ENCODE results near the gene BDKRB2.

BDKRB2 gene

DNA sequence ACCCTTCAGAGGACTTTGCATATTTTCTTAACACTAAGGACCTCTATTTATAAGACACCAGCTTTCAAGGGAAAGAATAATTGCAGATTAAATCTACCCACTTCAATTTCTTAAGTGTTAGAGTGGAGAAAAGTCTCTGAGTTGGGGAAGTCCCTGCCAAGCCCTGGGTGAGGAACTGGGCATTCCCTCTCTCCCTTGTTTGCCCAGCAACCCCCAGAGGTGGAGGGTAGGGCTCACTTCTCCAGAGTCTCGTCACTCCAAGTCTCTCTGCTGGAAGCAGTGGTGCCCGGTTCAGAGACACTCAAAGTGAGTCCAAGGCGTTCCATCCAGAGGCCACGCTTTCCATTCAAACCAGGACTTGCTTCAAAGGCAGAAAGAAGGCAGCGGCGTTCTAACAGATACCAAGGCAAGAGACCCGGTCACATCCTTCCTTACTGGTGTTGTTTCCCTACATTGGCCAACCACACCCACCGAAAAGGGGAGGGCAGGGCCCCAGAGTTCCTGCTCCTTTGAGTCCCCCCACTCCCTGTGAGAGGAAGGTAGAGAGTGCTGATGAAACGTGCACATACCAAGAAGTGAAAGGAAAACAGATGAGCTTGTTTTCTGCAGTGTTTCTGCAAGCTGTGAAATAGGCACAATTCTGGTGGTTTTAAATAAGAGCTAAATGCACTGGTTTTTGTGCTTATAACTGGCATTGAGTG lies 6.1 kb upstream of the BDKRB2 start:
- DNase-seq (ENCODE audit: low spot score) = no peak

DNA sequence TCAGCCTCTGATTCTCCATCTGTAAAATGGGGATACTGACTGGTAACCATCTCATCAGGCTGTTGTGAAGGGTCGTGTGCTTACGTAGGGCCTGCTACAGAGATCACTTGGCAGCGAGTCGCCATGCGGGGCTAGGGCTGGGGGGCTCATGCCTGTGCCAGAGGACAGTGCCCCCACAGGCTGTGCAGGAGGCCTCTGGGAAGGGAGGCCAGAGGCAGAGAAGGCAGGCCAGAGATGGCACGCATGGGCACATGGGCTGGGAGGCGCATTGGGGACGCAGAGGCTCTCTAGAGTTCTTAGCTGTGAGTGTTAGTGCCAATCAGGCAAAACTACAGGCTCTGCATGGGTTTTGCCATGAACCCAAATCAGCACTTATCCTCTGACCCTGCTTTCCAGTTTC lies 3.5 kb upstream of the BDKRB2 start:
- no peak for DNase-seq (ENCODE audit: low spot score)

DNA sequence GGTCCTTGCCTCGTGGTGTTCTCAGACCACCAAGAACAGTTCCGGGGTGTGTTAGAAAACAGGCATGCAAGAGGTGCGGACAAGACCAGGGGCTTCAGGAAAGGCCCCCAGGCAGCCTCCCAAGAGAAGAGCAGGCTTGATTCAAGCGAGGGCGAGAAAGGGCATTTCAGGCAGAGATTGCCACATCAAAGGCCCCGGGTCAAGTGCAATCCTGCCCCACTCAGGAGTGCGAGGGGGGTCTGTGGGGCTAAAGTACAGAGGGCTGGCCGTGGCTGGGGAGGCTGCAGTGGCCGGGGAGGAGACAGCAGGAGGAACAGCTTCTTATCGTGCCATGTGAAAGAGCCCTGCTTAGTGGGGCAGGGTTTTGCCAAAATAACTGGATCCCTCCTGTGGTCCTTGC lies 2.7 kb upstream of the BDKRB2 start:
- DNase-seq (ENCODE audit: low spot score) = no peak

- no peak for DNase-seq (ENCODE audit: low spot score)
Measured at GRCh38 chr14:96202441-96203094, 2.1 kb upstream of the BDKRB2 start.

DNA sequence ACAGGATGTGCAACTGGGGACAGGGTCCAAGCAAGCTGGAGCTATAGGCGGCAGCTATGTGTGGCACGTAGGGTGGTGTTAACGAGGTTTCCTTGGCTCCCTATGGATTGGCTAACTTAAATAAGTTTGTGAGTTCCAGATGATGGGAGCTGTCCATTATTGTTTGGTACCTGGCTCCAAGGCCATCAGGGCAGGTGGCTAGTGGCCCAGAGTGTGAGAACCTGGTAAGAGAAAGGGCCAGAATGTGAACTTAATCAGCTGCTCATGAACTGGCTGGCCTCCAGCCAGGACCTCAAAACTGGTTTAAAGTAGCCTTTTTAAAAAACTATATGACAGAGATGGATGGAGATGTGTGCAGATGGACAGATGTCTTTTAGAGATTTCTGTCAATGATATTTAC lies 1.5 kb upstream of the BDKRB2 start:
- DNase-seq (ENCODE audit: low spot score) = no peak

- DNase-seq (ENCODE audit: low spot score) = no peak
Measured at GRCh38 chr14:96203635-96204034, 1.0 kb upstream of the BDKRB2 start.

DNA sequence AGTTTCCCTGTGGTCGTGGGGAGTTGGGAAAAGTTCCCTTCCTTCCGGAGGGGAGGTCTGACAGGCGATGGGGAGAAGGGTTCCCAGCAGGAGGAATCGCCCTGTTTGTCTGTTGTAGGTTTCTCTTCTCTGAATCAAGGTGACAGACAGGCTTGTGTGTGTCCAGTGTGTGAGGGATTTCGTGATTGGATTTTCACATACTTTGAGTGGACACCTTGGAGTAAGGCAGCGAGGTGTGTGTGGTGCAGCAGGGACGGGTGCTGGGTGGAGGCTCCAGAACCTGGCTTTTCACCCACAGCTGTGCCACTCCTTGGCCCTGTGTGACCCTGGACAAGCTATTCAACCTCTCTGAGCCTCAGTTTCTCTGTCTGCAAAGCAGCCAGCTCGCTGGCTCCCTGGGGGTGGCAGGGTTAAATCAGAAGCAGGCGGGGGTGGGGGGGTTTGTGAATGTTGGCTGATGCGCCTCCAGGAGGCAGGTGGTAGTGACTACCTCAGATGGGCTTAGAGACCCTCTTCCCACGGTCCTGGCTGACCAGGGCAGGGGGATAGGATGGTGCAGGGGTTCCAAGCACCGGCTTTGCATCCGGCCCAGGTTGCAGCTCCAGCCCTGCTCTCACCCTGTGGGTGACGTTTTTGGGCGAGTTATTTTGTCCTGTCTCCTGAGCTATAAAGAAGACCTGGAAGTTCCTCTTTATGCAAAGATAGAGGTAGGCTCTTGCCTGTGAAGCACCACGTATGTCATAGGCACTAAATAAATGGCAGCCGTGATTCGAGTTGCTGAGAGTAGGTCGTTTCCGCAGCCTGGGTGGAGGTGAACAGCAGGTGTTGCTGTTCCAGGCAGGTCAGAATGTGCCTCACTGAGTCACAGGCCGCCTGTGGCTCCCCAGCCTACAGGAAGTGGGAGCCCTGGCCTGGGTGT lies 679 bp downstream of the BDKRB2 start:
- DNase-seq (ENCODE audit: low spot score) = no peak

DNA sequence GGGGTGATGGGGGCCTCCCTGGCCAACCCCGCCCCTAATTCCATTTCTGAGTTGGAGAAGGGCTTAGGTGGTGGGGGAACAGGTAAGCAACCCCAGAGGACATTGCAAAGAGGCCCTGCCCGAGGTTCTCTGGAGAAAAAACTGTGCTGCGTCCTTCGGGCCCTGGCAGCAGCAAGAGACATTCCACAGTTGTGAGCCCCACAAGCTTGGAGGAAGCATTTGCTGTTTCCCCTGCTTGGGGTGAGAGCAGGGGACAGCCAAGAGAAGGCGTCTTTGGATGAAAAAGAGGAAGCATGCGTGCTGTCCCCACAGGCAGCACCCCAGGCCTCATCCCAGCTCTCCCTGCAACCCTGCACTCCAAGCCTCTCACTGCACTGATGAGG lies 1.3 kb downstream of the BDKRB2 start:
- no peak for DNase-seq (ENCODE audit: low spot score)

DNA sequence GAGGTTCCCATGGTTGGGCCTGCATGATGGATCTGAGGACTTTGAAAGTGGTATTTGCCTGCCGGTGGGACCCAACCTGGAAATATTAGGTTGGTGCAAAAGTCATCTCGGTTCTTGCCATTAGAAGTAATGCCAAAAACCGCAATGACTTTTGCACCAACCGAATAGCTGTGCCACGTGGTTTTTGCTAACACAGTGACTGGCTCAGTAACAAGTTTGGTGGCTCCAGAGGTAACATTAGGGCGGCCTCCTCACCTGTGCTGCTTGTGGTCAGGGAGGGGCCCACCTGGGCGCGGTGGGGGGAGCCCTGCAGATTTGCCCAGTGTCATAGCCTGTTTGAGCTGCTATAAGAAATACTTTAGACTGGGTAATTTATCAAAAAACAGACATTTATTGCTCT lies 1.8 kb downstream of the BDKRB2 start:
- no peak for DNase-seq (ENCODE audit: low spot score)

- no peak for DNase-seq (ENCODE audit: low spot score)
Measured at GRCh38 chr14:96207686-96208085, 3.0 kb downstream of the BDKRB2 start.

GRCh38 chr14:96208739-96209138 lies 4.1 kb downstream of the BDKRB2 start:
- no peak for DNase-seq (ENCODE audit: low spot score)

GRCh38 chr14:96212140-96212539 lies 7.5 kb downstream of the BDKRB2 start:
- no peak for DNase-seq (ENCODE audit: low spot score)

- DNase-seq (ENCODE audit: low spot score) = no peak
Measured at GRCh38 chr14:96212896-96213295, 8.3 kb downstream of the BDKRB2 start.

GRCh38 chr14:96213871-96214465 lies 9.3 kb downstream of the BDKRB2 start:
- DNase-seq (ENCODE audit: low spot score) = no peak

DNA sequence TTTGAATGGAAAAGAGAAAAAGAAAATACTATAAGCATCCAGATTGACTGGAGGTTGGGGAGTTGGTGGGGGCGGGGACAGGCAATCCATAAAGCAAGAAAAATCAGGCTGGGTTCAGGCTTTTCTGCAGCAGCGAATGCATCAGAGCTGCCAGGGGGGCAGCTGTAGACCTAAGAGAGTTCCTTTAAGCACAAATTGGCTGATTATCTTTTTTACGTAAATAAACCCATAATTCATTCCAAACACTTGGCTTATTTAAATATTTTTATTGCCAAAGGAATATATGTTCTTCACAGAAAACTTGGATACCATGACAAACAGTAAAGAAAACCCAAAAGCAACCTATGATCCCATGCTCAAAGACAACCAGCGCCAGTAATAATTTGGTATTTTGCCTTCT lies 10.2 kb downstream of the BDKRB2 start:
- DNase-seq (ENCODE audit: low spot score) = no peak

DNA sequence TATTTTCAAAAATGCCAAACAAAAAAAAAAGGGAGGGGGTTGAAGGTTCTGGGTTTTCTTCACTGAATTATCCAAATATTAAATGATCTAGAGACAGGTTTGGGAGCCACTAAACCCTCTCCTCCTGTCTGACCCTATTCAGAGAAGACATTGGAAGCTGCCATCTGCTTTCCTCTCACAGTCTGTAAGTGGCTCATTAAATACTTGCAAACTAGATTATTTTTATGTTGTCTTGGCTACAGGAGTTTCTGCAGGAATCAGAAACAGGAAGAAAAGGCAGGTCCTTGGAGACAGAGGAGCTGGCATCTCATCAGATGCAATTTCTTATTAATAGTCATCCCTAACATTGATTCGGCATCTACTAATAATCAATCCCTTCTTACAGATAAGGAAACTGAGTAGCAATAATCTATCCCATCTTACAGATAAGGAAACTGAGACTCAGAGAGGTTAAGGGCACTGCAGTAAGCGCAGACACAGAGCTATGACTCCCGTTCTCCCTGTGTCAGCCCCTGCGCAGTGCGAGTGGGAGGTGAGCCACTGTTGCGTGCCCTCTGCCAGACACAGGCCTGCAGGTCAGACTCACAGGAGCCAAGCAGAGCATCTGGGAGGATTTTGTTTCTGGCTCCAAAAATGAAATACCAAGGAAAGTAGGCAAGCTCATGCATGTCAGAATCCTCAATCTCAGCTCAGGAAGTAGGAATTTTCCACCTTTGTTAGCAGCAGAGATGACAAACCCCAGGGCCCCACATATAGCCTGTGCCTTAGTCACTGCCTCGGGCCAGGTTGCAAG lies 11.0 kb downstream of the BDKRB2 start:
- no peak for DNase-seq (ENCODE audit: low spot score)

GRCh38 chr14:96216627-96217026 lies 12.0 kb downstream of the BDKRB2 start:
- no peak for DNase-seq (ENCODE audit: low spot score)

GRCh38 chr14:96217376-96217913 lies 12.8 kb downstream of the BDKRB2 start:
- DNase-seq (ENCODE audit: low spot score) = no peak

DNA sequence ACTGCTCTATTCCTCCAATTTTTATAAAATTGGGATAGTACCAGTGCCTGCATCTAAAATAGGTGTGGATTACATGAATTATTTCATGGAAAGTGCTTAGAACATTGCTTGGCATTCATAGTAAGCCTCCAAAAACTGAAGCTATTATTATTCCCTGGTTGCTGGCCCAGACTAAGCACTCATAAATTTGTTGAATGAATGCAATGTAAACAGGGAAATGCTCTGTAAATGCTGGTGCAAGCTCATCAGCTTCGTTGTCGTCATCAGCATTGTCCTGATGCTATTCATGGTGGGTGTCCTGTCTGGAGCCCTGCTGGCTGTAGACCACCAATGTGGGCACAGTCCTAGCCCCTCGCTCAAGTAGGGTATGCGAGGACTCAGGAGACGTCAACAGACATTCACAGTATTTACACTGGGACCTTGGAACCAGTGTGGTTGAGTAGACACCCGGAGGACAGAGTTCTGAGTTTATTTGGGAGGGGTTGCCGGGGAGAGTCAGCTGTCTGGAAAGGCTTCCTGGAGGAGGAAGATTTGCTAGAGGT lies 16.5 kb downstream of the BDKRB2 start:
- no peak for DNase-seq (ENCODE audit: low spot score)

DNA sequence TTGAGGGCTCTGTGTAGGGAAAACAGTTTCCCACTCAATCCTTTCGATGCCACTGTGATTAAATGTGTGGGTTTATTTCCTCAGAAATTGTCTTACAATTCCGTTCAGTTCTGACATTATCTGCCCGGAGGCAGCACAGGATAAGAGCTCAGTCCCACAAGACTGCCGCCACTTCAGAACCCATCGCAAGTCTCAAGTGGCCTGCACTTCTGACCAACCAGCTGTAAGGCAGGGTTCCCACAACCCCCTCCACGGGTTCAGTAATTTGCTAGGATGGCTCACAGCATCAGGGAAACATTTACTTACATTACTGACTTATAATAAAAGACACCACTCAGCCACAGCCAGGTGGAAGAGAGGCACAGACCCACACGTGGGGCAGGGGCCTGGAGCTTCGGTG lies 17.2 kb downstream of the BDKRB2 start:
- DNase-seq (ENCODE audit: low spot score) = no peak

- no peak for DNase-seq (ENCODE audit: low spot score)
Measured at GRCh38 chr14:96224480-96225096, 19.9 kb downstream of the BDKRB2 start.
